Lower leg skin (tissue), 3 donors: ENCODE data around the gene PLCG2.

Source experiments
- CTCF ChIP-seq, 3 donors: fragments of 450-650 bp; IDR thresholded peaks; one replicate each; pipeline ENCODE4 v1.5.1; 2016; ENCODE audit warnings: antibody characterized with exemption in 3 of 3, mild to moderate bottlenecking in 3 of 3, moderate library complexity in 2 of 3
- POLR2A ChIP-seq, 2 donors: fragments of 450-650 bp; IDR thresholded peaks; one replicate each; pipeline ENCODE4 v1.6.1; 2016 to 2017; ENCODE audit warnings: antibody characterized with exemption in 2 of 2, mild to moderate bottlenecking in 1 of 2, moderate library complexity in 1 of 2

- TF ChIP-seq CTCF (IDR thresholded peaks at IDR 0.05) (no peak), POLR2A (IDR thresholded peaks at IDR 0.05) (no peak)
These were observed 139.8 kb downstream of the PLCG2 start for GRCh38 chr16:81918927-81919326.
